HG03135 (cell line): ENCODE data around the gene PCDHB6.
"Not testable (repeated sequence)": the region's sequence is repeated elsewhere in the genome, so short reads cannot be mapped to it uniquely, and the experiment has no call there.

Experiments used
- ATAC-seq: cut with Tn5 transposase; IDR thresholded peaks from one replicate; pipeline ENCODE4 v1.9.1; 2021; ENCODE audit warnings: mild to moderate bottlenecking, moderate library complexity; ENCODE audit not compliant: unreplicated experiment

PCDHB6 gene

GRCh38 chr5:141157901-141158300 lies 8.0 kb downstream of the PCDHB6 start:
- not testable (repeated sequence) for ATAC-seq

GRCh38 chr5:141172381-141173204 lies 22.7 kb downstream of the PCDHB6 start, which contains the start of gene PCDHB7:
PCDHB7 (plus strand) TSS chr5:141172644; CDS start chr5:141172836, 192 bp downstream.
- ATAC-seq = no peak

GRCh38 chr5:141174291-141175104 lies 24.6 kb downstream of the PCDHB6 start:
- not testable (repeated sequence) for ATAC-seq

GRCh38 chr5:141175933-141176332 lies 26.1 kb downstream of the PCDHB6 start:
- no peak for ATAC-seq

DNA sequence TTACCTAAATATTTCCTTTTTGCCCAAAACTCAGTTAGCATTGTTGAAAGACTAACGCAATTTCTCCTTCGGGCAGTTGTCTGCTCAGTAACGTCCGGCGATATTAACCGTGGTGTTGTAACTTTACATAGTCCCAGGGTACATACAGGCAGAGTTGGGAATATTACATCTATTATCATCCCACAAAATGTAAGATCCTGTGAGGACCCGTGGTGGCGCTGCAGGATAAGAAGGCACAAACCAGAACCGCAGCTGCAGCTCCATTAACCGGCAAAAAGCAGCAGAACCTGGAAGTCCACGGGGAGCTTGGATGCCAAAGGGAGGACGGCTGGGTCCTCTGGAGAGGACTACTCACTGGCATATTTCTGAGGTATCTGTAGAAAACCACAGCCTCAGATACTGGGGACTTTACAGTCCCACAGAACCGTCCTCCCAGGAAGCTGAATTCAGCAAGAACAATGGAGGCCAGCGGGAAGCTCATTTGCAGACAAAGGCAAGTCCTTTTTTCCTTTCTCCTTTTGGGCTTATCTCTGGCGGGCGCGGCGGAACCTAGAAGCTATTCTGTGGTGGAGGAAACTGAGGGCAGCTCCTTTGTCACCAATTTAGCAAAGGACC lies 27.8 kb downstream of the PCDHB6 start, which contains the start of gene PCDHB8:
PCDHB8 (plus strand) TSS at position 214 of the 615 bp plus-strand sequence; CDS start at position 459, 245 bp downstream.
- ATAC-seq = not testable (repeated sequence)

GRCh38 chr5:141179371-141179770 lies 29.5 kb downstream of the PCDHB6 start:
- ATAC-seq = not testable (repeated sequence)

DNA sequence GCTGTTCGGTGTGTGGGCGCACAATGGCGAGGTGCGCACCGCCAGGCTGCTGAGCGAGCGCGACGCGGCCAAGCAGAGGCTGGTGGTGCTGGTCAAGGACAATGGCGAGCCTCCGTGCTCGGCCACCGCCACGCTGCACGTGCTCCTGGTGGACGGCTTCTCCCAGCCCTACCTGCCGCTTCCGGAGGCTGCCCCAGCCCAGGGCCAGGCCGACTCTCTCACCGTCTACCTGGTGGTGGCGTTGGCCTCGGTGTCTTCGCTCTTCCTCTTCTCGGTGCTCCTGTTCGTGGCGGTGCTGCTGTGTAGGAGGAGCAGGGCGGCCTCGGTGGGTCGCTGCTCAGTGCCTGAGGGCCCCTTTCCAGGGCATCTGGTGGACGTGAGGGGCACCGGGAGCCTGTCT lies 30.0 kb downstream of the PCDHB6 start:
- not testable (repeated sequence) for ATAC-seq

GRCh38 chr5:141180313-141180712 lies 30.5 kb downstream of the PCDHB6 start:
- no peak for ATAC-seq

GRCh38 chr5:141182248-141182647 lies 32.4 kb downstream of the PCDHB6 start, which contains the start of gene PCDHB16:
PCDHB16 (plus strand) TSS chr5:141182387; CDS start chr5:141182560, 173 bp downstream.
- ATAC-seq = no peak

DNA sequence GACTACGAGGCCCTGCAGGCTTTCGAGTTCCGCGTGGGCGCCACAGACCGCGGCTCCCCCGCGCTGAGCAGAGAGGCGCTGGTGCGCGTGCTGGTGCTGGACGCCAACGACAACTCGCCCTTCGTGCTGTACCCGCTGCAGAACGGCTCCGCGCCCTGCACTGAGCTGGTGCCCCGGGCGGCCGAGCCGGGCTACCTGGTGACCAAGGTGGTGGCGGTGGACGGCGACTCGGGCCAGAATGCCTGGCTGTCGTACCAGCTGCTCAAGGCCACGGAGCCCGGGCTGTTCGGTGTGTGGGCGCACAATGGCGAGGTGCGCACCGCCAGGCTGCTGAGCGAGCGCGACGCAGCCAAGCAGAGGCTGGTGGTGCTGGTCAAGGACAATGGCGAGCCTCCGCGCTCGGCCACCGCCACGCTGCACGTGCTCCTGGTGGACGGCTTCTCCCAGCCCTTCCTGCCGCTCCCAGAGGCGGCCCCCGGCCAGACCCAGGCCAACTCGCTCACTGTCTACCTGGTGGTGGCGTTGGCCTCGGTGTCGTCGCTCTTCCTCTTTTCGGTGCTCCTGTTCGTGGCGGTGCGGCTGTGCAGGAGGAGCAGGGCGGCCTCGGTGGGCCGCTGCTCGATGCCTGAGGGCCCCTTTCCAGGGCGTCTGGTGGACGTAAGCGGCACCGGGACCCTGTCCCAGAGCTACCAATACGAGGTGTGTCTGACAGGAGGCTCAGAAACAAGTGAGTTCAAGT lies 34.4 kb downstream of the PCDHB6 start:
- ATAC-seq = not testable (repeated sequence)

DNA sequence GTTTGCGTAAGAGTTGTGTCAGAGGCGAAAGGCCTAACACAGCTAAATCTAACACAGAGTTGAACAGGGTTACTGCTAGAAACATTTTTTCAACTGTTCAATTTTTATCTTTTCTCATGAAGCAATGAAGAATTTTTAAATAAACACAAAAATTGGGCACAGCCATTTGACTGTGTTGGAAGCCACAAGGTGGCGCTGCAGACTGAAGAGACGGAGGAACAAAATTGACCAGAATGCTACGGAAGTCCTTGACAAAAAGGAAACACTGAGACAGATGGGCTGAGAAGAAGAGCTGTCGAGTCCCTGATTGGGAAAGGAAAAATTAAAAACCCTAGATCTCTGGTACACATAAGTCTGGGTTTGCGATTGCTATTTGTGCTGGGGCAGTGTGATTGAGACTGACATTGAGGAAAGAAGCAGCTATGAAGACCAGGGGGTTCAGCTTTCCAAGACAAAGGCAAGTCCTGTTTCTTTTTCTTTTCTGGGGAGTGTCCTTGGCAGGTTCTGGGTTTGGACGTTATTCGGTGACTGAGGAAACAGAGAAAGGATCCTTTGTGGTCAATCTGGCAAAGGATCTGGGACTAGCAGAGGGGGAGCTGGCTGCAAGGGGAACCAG lies 37.1 kb downstream of the PCDHB6 start, which contains the start of gene PCDHB9:
PCDHB9 (plus strand) TSS at position 265 of the 616 bp plus-strand sequence; CDS start at position 423, 158 bp downstream.
- no peak for ATAC-seq

DNA sequence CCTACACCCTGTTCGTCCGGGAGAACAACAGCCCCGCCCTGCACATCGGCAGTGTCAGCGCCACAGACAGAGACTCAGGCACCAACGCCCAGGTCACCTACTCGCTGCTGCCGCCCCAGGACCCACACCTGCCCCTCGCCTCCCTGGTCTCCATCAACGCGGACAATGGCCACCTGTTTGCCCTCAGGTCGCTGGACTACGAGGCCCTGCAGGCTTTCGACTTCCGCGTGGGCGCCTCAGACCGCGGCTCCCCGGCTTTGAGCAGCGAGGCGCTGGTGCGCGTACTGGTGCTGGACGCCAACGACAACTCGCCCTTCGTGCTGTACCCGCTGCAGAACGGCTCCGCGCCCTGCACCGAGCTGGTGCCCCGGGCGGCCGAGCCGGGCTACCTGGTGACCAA lies 38.8 kb downstream of the PCDHB6 start:
- ATAC-seq = not testable (repeated sequence)

DNA sequence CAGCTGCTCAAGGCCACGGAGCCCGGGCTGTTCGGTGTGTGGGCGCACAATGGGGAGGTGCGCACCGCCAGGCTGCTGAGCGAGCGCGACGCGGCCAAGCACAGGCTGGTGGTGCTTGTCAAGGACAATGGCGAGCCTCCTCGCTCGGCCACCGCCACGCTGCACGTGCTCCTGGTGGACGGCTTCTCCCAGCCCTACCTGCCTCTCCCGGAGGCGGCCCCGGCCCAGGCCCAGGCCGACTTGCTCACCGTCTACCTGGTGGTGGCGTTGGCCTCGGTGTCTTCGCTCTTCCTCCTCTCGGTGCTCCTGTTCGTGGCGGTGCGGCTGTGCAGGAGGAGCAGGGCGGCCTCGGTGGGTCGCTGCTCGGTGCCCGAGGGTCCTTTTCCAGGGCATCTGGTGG lies 39.3 kb downstream of the PCDHB6 start:
- not testable (repeated sequence) for ATAC-seq

GRCh38 chr5:141192110-141192725 lies 42.4 kb downstream of the PCDHB6 start, which contains the start of gene PCDHB10:
PCDHB10 (plus strand) TSS chr5:141192353; CDS start chr5:141192553, 200 bp downstream.
- ATAC-seq = no peak

DNA sequence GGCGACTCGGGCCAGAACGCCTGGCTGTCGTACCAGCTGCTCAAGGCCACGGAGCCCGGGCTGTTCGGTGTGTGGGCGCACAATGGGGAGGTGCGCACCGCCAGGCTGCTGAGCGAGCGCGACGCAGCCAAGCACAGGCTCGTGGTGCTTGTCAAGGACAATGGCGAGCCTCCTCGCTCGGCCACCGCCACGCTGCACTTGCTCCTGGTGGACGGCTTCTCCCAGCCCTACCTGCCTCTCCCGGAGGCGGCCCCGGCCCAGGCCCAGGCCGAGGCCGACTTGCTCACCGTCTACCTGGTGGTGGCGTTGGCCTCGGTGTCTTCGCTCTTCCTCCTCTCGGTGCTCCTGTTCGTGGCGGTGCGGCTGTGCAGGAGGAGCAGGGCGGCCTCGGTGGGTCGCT lies 44.5 kb downstream of the PCDHB6 start:
- ATAC-seq = not testable (repeated sequence)

DNA sequence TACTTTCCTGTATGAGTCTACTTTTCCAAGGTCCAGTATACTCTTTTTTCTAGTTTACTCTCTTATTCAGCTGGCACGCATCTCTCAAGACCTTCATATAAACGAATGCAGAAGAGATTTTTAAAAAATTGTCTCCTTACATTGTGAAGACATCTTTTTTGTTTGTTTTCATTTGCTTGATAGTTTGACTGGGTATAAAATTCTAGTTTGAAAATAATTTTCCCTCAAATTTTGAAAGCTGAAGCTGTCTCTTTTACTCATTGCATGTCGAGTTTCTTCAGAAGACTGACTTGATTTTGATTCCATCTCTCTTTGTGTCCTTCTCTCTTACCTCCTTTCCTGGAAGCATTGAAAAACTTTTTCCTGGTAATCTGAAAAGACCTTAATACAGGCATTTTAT lies 46.5 kb downstream of the PCDHB6 start:
- ATAC-seq = no peak

GRCh38 chr5:141199359-141200235 lies 49.7 kb downstream of the PCDHB6 start, which contains the start of gene PCDHB11:
PCDHB11 (plus strand) TSS chr5:141199627; CDS start chr5:141199775, 148 bp downstream.
- no peak for ATAC-seq

GRCh38 chr5:141201126-141201525 lies 51.3 kb downstream of the PCDHB6 start:
- not testable (repeated sequence) for ATAC-seq
